Stimulated activated CD4-positive, alpha-beta T cell treated with anti-CD3 and anti-CD28 coated beads, Interleukin-1b, Interleukin-23, amount 100 ng/mL, for 1 hour (primary cell): ENCODE data around the gene EEFSEC.

Experiments
- DNase-seq, 2 donors: peaks; one replicate each; pipeline ENCODE4 v3.0.0-alpha.2; 2020; ENCODE audit warnings: low read depth in 2 of 2

The EEFSEC gene

DNA sequence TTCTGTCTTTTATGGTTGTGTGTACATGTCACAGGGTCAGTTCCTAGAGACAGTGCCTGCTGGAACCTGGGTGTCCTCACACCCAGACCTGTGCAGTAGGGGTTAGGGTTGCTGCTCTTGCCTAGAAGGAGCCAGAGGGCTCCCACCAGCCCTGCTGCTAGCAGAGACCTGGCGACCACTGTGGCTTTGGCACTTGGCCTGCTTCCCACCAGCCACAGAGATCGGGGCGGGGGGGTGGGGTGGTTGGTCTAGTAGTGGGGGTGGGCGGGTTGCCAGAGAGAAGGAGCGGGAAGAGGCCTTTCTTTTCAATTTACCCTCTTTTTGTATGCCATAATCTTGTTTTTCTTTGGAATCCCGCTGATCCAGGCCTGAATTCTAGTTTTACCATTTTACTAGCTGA, 29.4 kb downstream of the EEFSEC start:
- no peak for DNase-seq

DNA sequence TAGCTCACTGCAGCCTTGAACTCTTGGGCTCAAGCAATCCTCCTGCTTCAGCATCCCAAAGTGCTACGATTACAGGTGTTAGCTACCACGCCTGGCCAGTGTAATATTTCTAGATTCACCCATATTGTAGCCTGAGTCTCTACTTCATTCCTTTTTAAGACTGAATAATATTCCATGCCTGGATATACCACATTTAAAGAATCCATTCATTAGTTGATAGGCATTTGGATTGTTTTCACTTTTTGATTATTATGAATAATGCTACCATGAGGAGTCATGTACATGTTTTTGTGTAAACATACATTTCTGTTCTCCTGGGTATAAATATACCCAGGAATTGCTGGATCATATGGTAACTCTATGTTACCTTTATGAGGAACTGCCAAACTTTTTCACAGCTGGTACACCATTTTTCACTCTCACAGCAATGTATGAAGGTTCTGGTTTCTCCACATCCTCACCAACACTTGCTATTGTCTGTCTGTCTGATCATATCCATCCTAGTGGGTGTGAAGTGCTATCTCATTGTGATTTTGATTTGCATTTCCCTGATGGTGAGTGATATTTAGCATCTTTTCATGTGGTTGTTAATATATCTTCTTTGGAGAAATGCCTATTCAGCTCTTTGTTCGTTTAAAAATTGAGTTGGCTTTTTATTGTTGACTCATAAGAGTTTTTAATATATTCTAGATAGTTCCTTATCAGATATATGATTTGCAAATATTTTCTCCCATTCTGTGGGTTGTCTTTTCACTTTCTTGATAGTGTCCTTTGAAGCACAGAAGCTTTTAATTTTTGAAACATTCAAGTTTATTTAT, 32.6 kb downstream of the EEFSEC start:
- DNase-seq = no peak

- no peak for DNase-seq
These were observed 34.2 kb downstream of the EEFSEC start for GRCh38 chr3:128187495-128187894.

- no peak for DNase-seq
These were observed 35.0 kb downstream of the EEFSEC start for GRCh38 chr3:128188326-128188725.

GRCh38 chr3:128188956-128189355, 35.7 kb downstream of the EEFSEC start:
- DNase-seq = no peak

- DNase-seq = no peak
These were observed 37.2 kb downstream of the EEFSEC start for GRCh38 chr3:128190501-128190900.

DNA sequence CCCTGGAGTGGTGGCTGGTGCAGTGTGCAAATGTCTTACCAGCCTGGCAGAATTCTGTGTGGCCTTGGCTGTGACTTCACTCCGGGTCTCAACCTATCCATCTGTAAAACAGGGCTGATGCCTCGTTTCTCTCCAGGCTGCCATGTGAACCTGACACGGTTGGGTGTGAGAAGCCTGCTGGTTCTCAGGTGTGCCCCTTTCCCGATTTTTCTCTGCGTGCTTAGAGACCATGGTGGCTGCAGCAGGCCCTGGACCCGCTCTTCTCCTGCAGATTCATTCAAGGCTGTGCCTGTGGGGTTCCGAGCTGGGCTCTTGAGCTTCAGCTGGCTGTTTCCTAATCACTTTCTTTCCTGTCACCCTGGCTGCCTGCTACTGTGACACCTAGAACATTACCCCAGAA, 38.9 kb downstream of the EEFSEC start:
- DNase-seq = no peak

- no peak for DNase-seq
These were observed 39.9 kb downstream of the EEFSEC start for GRCh38 chr3:128193168-128193567.

DNA sequence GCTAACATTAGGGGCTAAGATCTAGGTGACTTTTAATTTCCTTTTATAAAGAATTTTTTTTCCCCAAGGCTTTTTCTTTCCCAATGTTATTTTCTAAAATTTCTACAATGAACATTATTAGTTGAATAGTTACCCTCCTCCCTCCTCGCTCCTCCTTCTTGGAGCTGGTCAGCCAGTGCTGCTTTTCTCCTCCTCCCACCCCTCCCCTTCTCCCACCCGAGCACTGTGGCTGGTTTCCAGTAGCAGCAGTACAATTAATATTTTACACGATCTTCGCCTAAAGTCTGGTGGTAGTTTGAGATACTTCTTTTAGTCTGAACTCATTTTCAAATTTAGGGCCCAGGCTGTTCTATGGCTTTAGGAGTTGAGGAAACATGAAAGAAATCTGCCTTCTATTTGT, 41.6 kb downstream of the EEFSEC start:
- no peak for DNase-seq

DNA sequence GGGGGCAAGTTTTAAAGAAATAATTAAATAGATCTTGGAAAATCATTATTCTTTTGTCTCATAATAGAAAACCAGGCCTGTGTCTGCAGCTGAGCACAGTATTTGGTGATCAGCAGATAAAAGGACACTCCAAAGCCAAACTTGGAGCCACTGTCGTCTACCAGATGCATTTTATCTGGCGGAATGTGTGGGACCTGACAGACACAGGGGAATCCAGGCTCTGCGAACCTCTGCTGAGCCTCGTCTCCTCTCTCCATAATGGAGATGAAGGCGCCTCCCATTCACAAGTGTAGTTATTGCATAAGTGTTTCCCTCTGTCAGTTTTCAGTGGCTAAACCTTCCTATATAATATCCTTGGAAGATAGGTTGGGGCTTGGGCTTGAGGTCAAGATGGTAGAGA, 42.1 kb downstream of the EEFSEC start:
- DNase-seq = no peak

- no peak for DNase-seq
These were observed 42.5 kb downstream of the EEFSEC start for GRCh38 chr3:128195802-128196201.

GRCh38 chr3:128196647-128197046, 43.4 kb downstream of the EEFSEC start:
- DNase-seq = no peak

DNA sequence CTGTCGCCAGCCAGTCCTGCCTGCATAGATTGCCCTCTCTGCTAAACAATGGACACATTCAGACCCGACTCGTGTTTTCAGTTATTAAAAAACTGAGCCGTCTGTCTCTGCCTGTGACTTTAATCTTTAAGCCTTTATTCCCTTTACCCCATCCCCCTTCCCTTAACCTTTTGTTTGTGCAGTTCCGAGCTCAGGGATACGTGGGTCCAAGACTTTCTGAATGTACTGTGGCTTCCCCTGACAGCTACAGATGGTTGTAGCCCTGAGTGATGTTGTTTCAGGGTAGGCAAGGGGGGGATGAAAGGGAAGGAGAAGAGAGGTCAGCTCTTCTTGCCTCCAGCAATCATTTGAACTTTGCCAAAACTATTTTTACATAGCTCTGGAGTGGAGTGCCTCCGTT, 44.6 kb downstream of the EEFSEC start:
- DNase-seq = no peak

- no peak for DNase-seq
These were observed 45.0 kb downstream of the EEFSEC start for GRCh38 chr3:128198313-128198712.

DNA sequence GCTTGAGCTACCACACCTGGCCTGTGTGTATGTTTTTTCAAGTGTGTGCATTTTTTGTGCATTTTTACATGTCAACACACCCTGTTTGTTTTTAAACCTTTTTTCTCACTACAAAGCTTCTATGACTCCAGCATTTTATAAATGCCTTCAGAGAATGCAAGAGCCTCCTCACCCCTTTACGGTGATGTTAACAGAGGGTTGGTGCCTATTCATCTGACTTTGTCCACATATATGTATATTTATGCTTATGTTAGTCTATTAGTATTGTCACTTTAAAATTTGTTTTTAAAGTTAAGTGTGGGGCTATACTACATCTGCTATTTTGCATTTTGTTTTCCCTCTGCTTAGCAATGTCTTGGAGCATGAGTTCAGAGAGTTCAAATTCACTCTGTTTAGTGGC, 45.8 kb downstream of the EEFSEC start:
- DNase-seq = no peak

DNA sequence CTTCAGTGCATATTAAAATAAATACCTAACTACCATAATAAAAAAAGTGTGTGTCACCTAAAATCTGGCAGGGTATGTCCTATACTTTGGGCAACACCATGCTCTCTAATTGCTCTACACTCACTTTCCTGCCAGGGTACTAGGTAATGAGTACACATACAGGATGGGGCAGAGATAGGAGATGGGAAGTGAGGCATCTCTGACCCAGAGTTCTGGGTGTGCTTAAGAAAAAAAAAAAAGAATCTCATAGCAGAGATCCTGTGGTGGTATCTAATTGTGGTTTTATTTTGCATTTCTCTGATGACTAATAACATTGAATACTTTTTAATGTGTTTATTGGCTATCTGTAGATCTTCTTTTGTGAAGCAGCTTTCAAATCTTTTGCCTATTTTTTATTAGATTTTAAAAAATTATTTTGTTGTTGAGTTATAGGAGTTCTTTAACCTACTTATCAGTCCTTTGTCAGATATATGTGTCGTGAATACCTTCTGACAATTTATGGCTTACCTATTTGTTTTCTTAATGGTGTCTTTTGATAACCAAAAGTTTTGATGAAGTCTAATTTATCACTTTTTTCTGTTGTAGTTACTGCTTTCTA, 48.0 kb downstream of the EEFSEC start:
- no peak for DNase-seq

- DNase-seq = no peak
These were observed 49.9 kb downstream of the EEFSEC start for GRCh38 chr3:128203169-128203568.

DNA sequence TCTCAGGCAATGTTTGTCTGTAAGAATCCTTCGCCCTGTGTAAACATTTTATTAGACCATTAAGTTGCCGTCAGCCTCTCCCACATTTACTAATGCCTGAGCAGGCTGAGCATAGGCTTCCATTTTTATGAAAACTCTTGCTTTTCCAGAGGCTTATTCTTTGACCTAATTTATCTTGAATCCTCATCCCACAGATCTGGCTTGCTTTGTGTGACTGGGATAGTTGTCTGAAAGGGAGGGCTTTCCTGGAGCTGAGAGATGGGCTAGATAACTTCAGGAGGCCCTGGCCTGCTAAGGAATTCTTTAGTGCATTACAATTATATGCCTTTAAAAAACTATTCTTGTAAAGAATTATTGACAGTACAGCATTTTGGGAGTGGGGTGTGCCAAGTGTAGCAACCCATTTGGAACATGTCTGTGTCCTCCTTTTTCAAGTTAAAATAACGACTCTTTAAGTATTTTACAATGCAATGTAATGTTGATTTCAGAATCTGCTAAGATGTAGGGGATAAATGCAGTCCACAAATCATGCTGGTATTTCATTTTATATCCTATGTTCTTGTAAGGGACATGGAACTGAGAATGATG, 52.4 kb downstream of the EEFSEC start:
- no peak for DNase-seq

DNA sequence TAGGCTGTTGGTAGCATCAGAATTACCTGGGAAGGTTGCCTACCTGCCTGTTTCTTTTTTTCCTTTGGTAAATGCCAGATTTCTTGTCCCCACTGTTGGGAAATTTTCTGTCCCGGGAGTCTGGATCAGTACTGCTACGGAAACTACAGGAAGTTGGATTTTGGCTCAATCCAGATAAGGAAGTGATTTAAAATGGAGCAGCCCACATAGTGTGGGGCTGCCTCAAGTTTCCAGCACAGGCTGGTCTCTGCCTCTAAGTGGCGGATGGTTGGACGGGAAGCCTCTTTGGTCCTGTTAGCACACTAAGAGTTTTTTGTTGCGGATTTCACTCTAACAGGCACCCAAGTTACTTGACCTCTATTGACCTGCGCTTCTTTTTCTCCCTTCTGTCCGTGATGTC, 54.7 kb downstream of the EEFSEC start:
- DNase-seq = no peak

DNA sequence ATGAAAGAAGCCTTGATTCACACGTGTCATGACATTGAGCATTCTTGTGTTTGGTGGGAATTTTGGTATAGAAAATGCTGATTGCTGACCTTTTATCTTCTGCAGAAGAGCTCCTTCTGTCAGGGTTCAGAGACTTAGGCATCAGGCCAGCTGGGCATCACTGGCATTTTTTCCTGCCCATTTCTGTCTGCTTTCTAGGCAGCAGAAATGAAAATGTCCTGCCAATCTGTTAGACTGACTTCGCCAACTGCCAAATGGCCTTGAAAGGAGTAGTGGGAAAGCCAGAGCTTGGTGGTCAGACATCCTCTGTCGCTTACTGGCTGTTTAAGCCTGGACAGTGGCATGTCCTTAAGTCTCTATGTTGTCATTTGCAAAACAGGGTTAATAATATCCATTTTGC, 57.4 kb downstream of the EEFSEC start:
- DNase-seq = no peak

DNA sequence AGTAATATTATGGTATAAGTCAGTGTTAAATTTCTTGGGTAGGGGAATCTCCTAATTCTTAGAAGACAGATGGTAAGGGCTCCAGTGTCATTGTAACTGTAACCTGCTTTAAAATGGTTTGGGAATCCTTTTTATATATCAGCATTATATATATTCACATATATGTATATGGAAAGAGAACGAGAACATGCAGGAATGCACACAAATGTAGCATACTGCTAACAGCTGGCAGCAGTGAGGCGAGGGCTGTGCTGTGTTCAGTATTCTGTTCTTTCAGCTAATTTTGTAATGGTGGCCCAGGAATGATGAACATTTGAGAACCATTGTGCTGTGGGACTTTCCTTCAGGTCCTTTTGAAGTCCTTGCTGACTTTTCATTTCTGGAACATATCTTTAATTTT, 60.8 kb downstream of the EEFSEC start:
- DNase-seq = no peak

GRCh38 chr3:128215290-128215689, 62.0 kb downstream of the EEFSEC start:
- no peak for DNase-seq

DNA sequence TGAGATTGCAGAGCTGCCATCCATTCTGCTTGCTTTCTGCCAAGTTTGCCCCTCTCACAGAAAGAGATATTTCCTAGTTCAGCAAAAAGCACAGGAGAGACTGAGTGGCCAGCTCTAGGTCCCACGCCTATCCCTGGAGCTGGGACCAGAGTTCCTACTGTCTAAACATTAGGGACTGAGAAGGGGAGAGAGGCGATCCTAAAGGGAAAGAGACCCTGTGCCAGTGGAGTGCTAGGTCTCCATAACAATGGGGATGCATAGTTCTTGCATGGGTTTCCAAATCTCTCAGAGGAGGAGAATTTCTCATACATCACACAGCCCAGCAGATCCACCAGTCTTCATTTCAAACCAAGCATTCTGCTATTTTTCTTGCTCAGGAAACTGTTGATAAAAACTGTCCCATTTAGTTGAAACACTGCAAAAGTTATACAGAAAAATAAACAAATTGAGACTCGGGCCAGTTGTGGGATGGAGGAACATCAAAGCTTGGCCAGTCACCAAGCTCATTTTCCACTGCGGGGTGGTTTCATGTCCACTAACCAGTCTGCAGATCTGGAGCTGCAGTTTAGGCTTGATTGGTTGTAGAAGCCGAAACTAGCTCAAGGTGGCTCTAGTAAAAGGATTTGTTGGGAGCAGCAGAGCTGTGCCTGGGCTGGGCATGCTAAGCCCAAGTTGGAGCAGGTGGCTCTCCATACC, 62.7 kb downstream of the EEFSEC start:
- DNase-seq = no peak
